ENCODE measurements around the gene ARL16. TPM values are rescaled to one million over a fixed set of nuclear protein-coding genes. Genes with fewer than 3 reads are reported as not detected.

The ARL16 gene
- total and polyA plus RNA-seq, 2 donors (not counting 3 experiments of a cell fraction or from before 2014, with no cell fraction given): 41.4 to 71.7 TPM

DNA sequence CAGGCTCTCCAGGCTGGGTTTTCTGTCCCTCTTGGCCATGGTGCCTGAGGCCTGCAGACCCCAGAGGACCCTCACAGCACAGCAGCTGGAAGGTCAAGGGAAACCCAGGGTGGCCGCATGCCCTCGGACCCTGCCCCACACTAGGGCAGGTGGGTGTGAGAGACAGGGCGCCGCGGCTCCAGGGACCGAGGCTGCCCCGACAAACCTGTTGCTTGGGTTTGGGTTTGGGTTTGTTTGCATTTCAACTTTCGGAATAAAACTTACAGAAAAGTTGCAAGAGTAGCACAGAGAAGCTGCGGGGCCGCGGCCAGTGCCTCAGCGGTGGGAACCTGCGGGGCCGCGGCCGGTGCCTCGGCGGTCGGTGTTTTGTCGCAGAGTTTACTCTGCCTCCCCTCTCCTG is 8.0 kb upstream of the ARL16 start:
- dilution Hi-C loops (cut with MboI; ENCODE audit: extremely low pct_ligation_motif_present, low sequenced_read_pairs): no loop called here
- Histone ChIP-seq H3K4me2 (ENCODE audit: insufficient read depth, low read length) (no peak overlapping the region), H4K20me1 (replicated peaks; ENCODE audit: control insufficient read depth, extremely low read depth, insufficient read depth, low read length) (no peaks in the 10 kb centered on the region), H3K9me1 (replicated peaks; ENCODE audit: control insufficient read depth, extremely low read depth, insufficient read depth, low read length) (no peaks in the 10 kb centered on the region), H3K27ac (ENCODE audit: insufficient read depth, low read depth, low read length) (no peak overlapping the region), H3K36me3 (ENCODE audit: control insufficient read depth in 2 of 2, extremely low read depth in 1 of 2, insufficient read depth in 2 of 2, low read length in 2 of 2) (peaks cover 22 to 93% of the 10 kb centered on the region in 2 experiments), H2AFZ (ENCODE audit: low read depth, low read length) (no peak overlapping the region), H3K4me3 (replicated peaks in 1 of 3; ENCODE audit: insufficient read depth in 1 of 3, low read depth in 1 of 3, low read length in 3 of 3) (no peak overlapping the region), H3K9ac (replicated peaks; ENCODE audit: extremely low read depth, insufficient read depth, low read length) (no peak overlapping the region), H3K9me3 (replicated peaks; ENCODE audit: control insufficient read depth, insufficient read depth, low read length) (no peaks in the 10 kb centered on the region), H3K79me2 (ENCODE audit: control insufficient read depth, insufficient read depth, low read length) (peaks cover 47% of the 10 kb centered on the region), H3K4me1 (ENCODE audit: control insufficient read depth, extremely low read depth, insufficient read depth, low read length) (no peaks in the 10 kb centered on the region), H3K27me3 (ENCODE audit: control insufficient read depth in 2 of 2, insufficient read depth in 2 of 2, low read length in 2 of 2) (no peaks in the 10 kb centered on the region)
- CTCF ChIA-PET: no interaction called here
- intact Hi-C loops (cut with micrococcal nuclease): no loop called here
- FAIRE-seq: no peak
- no TSS peak for BruUV-seq (replicated peaks)
- no peak for DNase-seq (ENCODE audit: low read depth, low spot score)
- POLR2A ChIA-PET: no interaction called here
- TF ChIP-seq JUN (IDR thresholded peaks at IDR 0.05; ENCODE audit: borderline replicate concordance, insufficient read depth, insufficient read length, low read depth): no peak
- TF ChIP-seq, protein P1, sequence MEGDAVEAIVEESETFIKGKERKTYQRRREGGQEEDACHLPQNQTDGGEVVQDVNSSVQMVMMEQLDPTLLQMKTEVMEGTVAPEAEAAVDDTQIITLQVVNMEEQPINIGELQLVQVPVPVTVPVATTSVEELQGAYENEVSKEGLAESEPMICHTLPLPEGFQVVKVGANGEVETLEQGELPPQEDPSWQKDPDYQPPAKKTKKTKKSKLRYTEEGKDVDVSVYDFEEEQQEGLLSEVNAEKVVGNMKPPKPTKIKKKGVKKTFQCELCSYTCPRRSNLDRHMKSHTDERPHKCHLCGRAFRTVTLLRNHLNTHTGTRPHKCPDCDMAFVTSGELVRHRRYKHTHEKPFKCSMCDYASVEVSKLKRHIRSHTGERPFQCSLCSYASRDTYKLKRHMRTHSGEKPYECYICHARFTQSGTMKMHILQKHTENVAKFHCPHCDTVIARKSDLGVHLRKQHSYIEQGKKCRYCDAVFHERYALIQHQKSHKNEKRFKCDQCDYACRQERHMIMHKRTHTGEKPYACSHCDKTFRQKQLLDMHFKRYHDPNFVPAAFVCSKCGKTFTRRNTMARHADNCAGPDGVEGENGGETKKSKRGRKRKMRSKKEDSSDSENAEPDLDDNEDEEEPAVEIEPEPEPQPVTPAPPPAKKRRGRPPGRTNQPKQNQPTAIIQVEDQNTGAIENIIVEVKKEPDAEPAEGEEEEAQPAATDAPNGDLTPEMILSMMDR (IDR thresholded peaks at IDR 0.05; ENCODE audit: extremely low read depth in 1 of 2, insufficient read depth in 1 of 2, low read depth in 1 of 2, low read length in 2 of 2): no peak
- no peak for TF ChIP-seq POLR2AphosphoS5 (IDR thresholded peaks at IDR 0.05; ENCODE audit: insufficient read depth, low read depth, low read length)
- no peak for TF ChIP-seq MYC (IDR thresholded peaks at IDR 0.05; ENCODE audit: low read depth, low read length)
- TF ChIP-seq EZH2 (IDR thresholded peaks at IDR 0.05; ENCODE audit: borderline replicate concordance, low read depth, low read length, severe bottlenecking): no peak
- TF ChIP-seq FOS (IDR thresholded peaks at IDR 0.05; ENCODE audit: borderline replicate concordance, insufficient read depth, low read length): no peak
- TF ChIP-seq MAX (IDR thresholded peaks at IDR 0.05; ENCODE audit: insufficient read depth, insufficient read length): no peak
- TF ChIP-seq GATA2 (IDR thresholded peaks at IDR 0.05; ENCODE audit: insufficient read depth, insufficient read length, low read depth, low read length): no peak
- no peak for TF ChIP-seq POLR2A (IDR thresholded peaks at IDR 0.05; ENCODE audit: low read depth, low read length)

All from endothelial cell of umbilical vein (primary cell).